ENCODE measurements around the gene FMO2. TPM values are rescaled to one million over a fixed set of nuclear protein-coding genes. Genes with fewer than 3 reads are reported as not detected.

FMO2 gene
- total RNA-seq, 1 donor from 2014 or later: 14.0 TPM

- Histone ChIP-seq H3K36me3 (no peaks in the 10 kb centered on the region), H3K27ac (no peak overlapping the region), H3K9me3 (no peaks in the 10 kb centered on the region), H3K4me1 (peaks cover 19% of the 10 kb centered on the region), H3K27me3 (no peaks in the 10 kb centered on the region), H3K4me3 (no peak overlapping the region)
- intact Hi-C loops (cut with DNase I): no loop called here
- DNase-seq (ENCODE audit: extremely low spot score in 2 of 2): no peak
- TF ChIP-seq POLR2A (IDR thresholded peaks at IDR 0.05) (no peak), CTCF (IDR thresholded peaks at IDR 0.05) (no peak), POLR2AphosphoS5 (IDR thresholded peaks at IDR 0.05; ENCODE audit: insufficient read depth in 1 of 2, low read depth in 1 of 2) (no peak)
These were observed 29.6 kb upstream of the FMO2 start for GRCh38 chr1:171155484-171155883.

- Histone ChIP-seq H3K27me3 (no peaks in the 10 kb centered on the region), H3K4me1 (peaks cover 27% of the 10 kb centered on the region), H3K36me3 (no peaks in the 10 kb centered on the region), H3K9me3 (no peaks in the 10 kb centered on the region), H3K4me3 (no peak overlapping the region), H3K27ac (no peak overlapping the region)
- intact Hi-C loops (cut with DNase I): no loop called here
- DNase-seq (ENCODE audit: extremely low spot score in 2 of 2): no peak
- TF ChIP-seq CTCF (IDR thresholded peaks at IDR 0.05): no peak
- no peak for TF ChIP-seq POLR2AphosphoS5 (IDR thresholded peaks at IDR 0.05; ENCODE audit: insufficient read depth in 1 of 2, low read depth in 1 of 2)
- no peak for TF ChIP-seq POLR2A (IDR thresholded peaks at IDR 0.05)
These were observed 27.0 kb upstream of the FMO2 start for GRCh38 chr1:171158096-171158495.

- no peak for TF ChIP-seq POLR2AphosphoS5 (IDR thresholded peaks at IDR 0.05; ENCODE audit: insufficient read depth in 1 of 2, low read depth in 1 of 2)
- no peak for TF ChIP-seq POLR2A (IDR thresholded peaks at IDR 0.05)
- no peak for TF ChIP-seq CTCF (IDR thresholded peaks at IDR 0.05)
- intact Hi-C loops (cut with DNase I): no loop called here
- Histone ChIP-seq H3K27me3 (no peaks in the 10 kb centered on the region), H3K4me3 (no peak overlapping the region), H3K9me3 (no peaks in the 10 kb centered on the region), H3K36me3 (no peaks in the 10 kb centered on the region), H3K4me1 (peaks cover 27% of the 10 kb centered on the region), H3K27ac (no peak overlapping the region)
- no peak for DNase-seq (ENCODE audit: extremely low spot score in 2 of 2)
These were observed 26.5 kb upstream of the FMO2 start for GRCh38 chr1:171158551-171158950.

- no peak overlapping the region for H3K27ac ChIP-seq
- DNase-seq (ENCODE audit: extremely low spot score in 2 of 2): no peak
- H3K4me3 ChIP-seq: no peak overlapping the region
- intact Hi-C loops (cut with DNase I): no loop called here
- TF ChIP-seq CTCF (IDR thresholded peaks at IDR 0.05) (no peak), POLR2AphosphoS5 (IDR thresholded peaks at IDR 0.05; ENCODE audit: insufficient read depth in 1 of 2, low read depth in 1 of 2) (no peak), POLR2A (IDR thresholded peaks at IDR 0.05) (no peak)
- H3K36me3 ChIP-seq: no peaks in the 10 kb centered on the region
- no peaks in the 10 kb centered on the region for H3K27me3 ChIP-seq
- no peaks in the 10 kb centered on the region for H3K9me3 ChIP-seq
- peaks cover 27% of the 10 kb centered on the region for H3K4me1 ChIP-seq
These were observed 26.0 kb upstream of the FMO2 start for GRCh38 chr1:171159148-171159547.

GRCh38 chr1:171160211-171160610 is 24.9 kb upstream of the FMO2 start:
- H3K9me3 ChIP-seq: no peaks in the 10 kb centered on the region
- H3K27ac ChIP-seq: peak overlapping the region; percentile 30
- H3K36me3 ChIP-seq: no peaks in the 10 kb centered on the region
- DNase-seq (ENCODE audit: extremely low spot score in 2 of 2): no peak
- intact Hi-C loops (cut with DNase I): no loop called here
- peaks cover 27% of the 10 kb centered on the region for H3K4me1 ChIP-seq
- TF ChIP-seq POLR2A (IDR thresholded peaks at IDR 0.05): no peak
- no peak for TF ChIP-seq POLR2AphosphoS5 (IDR thresholded peaks at IDR 0.05; ENCODE audit: insufficient read depth in 1 of 2, low read depth in 1 of 2)
- no peak for TF ChIP-seq CTCF (IDR thresholded peaks at IDR 0.05)
- no peak overlapping the region for H3K4me3 ChIP-seq
- no peaks in the 10 kb centered on the region for H3K27me3 ChIP-seq

Measured in vagina (tissue), 2 donors.